Fibroblast of mammary gland (primary cell): Measurements from ENCODE around the gene BRPF3.
"Not testable (repeated sequence)": the region's sequence is repeated elsewhere in the genome, so short reads cannot be mapped to it uniquely, and the experiment has no call there.

Source experiments
- DNase-seq: peaks from one replicate; pipeline ENCODE4 v3.0.0-alpha.2; 2010; ENCODE audit warnings: low read depth
- H3K4me3 ChIP-seq: 2 replicates; pipeline ENCODE4 v1.5.1; 2011; ENCODE audit warnings: low read depth, mild to moderate bottlenecking, low read length, moderate library complexity; ENCODE audit not compliant: control insufficient read depth
- CTCF ChIP-seq: conservative IDR thresholded peaks from 2 replicates; pipeline ENCODE4 v1.5.1; 2011; ENCODE audit warnings: low read depth, low read length, inconsistent platforms; ENCODE audit not compliant: control insufficient read depth, insufficient read depth

The BRPF3 gene

GRCh38 chr6:36209606-36210005 lies 13.1 kb downstream of the BRPF3 start:
- no peak overlapping the region for H3K4me3 ChIP-seq
- no peak for DNase-seq
- TF ChIP-seq CTCF: no peak

- no peak for TF ChIP-seq CTCF
- no peak overlapping the region for H3K4me3 ChIP-seq
- no peak for DNase-seq
Measured at GRCh38 chr6:36210182-36210581, 13.6 kb downstream of the BRPF3 start.

- no peak overlapping the region for H3K4me3 ChIP-seq
- DNase-seq: no peak
- TF ChIP-seq CTCF: no peak
Measured at GRCh38 chr6:36210886-36211595, 14.5 kb downstream of the BRPF3 start.

- TF ChIP-seq CTCF: no peak
- DNase-seq: peak; percentile 56
- no peak overlapping the region for H3K4me3 ChIP-seq
Measured at GRCh38 chr6:36216559-36216958, 20.0 kb downstream of the BRPF3 start.

GRCh38 chr6:36217188-36217587 lies 20.6 kb downstream of the BRPF3 start:
- no peak overlapping the region for H3K4me3 ChIP-seq
- no peak for DNase-seq
- no peak for TF ChIP-seq CTCF

- no peak for DNase-seq
- no peak for TF ChIP-seq CTCF
- no peak overlapping the region for H3K4me3 ChIP-seq
Measured at GRCh38 chr6:36217946-36218345, 21.4 kb downstream of the BRPF3 start.

GRCh38 chr6:36218516-36218915 lies 22.0 kb downstream of the BRPF3 start:
- not testable (repeated sequence) for DNase-seq, H3K4me3 ChIP-seq
